ENCODE data around the gene NYAP1.

The NYAP1 gene

DNA sequence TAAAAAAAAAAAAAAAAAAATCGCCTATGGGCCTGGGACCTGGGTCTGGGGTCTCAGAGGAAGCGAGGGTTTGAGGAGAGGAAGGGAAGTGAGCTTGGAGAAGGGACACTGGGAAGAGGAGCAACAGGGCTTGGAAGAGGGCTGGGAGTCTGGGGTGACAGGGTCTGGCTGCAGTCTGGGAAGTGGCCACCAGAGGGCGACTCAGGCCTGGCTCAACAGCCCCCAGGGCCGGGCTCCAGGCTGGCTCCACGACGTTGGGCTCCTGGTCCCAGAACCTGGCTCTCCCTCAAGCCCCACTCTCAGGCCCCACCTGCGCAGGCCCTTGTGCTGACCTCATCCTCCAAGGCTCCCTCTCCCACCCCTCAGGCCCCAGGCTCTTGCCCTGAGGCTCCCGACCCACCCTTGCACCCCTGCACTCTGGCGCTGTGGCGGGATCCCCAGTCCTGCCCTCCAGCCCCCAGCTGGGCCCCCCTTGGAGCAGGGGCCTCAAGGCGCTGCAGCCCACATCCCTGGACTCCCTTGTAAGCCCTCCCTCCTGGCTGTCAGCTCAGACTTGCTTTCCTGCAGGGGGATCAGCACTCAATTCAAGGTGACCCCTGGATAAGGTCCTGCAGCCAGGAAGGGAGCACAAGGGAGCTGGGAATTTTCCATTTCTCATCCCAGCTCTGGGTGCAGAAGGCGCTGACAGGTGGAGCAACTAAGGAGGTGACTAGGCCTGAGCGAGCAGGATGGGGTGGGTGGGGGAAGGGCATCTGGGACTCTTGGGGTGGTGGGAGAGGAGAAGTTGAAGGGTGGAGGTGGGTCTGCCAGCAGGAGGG lies 14.3 kb upstream of the NYAP1 start:
- Mint-ChIP-seq H3K27ac (no peak overlapping the region), H3K4me1 (ENCODE audit: low read depth) (peaks cover 15% of the 10 kb centered on the region), H3K27me3 (ENCODE audit: low read depth) (no peaks in the 10 kb centered on the region), H3K4me3 (no peak overlapping the region), H3K9me3 (no peaks in the 10 kb centered on the region), H3K36me3 (ENCODE audit: low read depth) (peaks cover 24% of the 10 kb centered on the region)

DNA sequence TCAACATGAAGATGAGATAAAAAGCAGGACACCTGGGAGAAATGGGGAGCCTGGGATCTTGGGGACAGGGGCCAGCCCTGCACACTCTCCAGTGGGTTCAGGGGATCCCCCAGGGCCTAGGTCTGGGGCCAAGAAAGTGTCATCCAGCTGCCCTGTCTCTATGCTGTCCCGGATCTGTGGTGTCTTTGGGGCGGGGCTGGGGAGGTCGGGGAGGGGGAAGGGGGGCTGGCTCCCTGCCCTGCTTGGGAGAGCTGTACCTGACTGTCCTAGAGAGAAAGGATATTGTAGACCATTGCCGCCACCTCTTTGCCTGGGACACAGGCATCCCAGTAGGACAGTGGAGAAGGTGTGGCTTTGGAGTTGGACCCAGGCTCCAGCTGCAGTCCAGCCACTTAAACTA lies 12.7 kb upstream of the NYAP1 start:
- no peaks in the 10 kb centered on the region for H3K9me3 Mint-ChIP-seq
- peak overlapping the region; percentile 68 for H3K27ac Mint-ChIP-seq
- peaks cover 21% of the 10 kb centered on the region for H3K4me1 Mint-ChIP-seq (ENCODE audit: low read depth)
- H3K4me3 Mint-ChIP-seq, result no peak overlapping the region
- no peaks in the 10 kb centered on the region for H3K27me3 Mint-ChIP-seq (ENCODE audit: low read depth)
- H3K36me3 Mint-ChIP-seq (ENCODE audit: low read depth), result peaks cover 27% of the 10 kb centered on the region

DNA sequence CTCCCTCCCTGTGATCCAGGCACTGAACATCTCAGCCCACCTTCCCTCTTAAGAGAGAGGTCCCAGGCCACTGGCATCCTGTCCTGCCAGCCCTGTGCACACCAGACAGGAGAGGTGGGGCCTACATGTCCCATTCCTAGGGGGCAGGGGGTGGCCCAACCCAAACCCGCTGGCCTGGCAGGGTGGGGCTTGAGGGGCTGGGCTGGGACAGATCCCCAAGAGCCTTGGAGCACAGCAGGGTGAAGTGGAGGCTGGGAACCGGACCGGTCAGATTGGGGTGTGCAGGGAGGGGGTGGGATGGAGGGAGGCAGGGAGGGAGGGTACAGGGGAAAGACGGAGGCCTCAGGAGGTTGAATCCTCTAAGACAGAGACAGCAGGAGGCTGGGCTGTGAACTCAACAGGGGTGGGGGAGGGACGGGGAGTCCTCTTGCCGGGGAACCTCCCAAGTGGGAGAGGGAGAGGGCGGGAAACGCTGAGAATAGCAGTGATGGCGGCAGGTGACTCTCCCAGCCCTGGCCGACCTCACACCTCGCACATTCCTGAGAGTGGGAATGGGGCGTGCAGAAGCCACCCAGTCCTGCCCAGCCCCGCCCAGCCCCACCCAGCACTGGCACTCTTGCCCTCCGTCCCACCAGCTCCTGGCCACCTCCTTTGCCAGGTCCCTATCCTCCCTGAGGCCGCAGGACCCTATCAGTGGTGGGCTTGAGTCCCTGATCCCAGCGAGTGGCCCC lies 11.4 kb upstream of the NYAP1 start:
- Mint-ChIP-seq H3K4me1 (ENCODE audit: low read depth) (peaks cover 29% of the 10 kb centered on the region), H3K4me3 (no peak overlapping the region), H3K27ac (no peak overlapping the region), H3K27me3 (ENCODE audit: low read depth) (no peaks in the 10 kb centered on the region), H3K9me3 (no peaks in the 10 kb centered on the region), H3K36me3 (ENCODE audit: low read depth) (peaks cover 34% of the 10 kb centered on the region)

DNA sequence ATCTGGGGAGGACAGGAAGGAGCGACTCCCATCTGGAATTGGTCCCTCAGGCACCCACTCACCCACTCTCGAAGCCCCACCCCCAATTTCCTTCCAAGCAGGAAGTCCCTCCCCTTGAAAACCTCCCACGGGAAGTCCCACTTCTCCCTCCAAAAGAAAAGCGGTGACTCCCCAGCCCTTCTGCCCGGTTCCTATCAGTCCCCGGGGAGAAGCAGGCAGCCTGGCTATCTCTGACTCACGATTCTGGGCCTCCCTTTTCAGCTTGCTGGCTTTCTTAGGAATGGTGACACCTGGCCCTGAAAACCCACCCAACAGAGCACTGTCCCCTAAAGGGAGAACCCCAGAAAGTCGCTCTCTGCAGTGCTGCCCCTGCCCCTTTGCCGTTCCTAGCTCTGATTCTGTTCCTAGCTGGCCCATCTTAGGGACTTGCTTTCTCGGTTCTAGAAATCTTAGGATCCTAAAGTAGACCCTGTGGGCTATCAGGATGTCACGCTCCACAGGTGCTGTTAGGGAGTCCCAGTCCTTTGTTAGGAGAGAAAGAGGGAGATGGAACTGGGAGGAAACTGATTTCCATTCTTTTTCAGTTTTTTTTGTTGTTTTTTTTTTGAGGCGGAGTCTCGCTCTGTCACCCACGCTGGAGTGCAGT lies 10.8 kb upstream of the NYAP1 start:
- Mint-ChIP-seq H3K4me1 (ENCODE audit: low read depth) (peaks cover 29% of the 10 kb centered on the region), H3K27me3 (ENCODE audit: low read depth) (no peaks in the 10 kb centered on the region), H3K9me3 (no peaks in the 10 kb centered on the region), H3K36me3 (ENCODE audit: low read depth) (peaks cover 34% of the 10 kb centered on the region), H3K27ac (peak overlapping the region; percentile 74), H3K4me3 (no peak overlapping the region)

DNA sequence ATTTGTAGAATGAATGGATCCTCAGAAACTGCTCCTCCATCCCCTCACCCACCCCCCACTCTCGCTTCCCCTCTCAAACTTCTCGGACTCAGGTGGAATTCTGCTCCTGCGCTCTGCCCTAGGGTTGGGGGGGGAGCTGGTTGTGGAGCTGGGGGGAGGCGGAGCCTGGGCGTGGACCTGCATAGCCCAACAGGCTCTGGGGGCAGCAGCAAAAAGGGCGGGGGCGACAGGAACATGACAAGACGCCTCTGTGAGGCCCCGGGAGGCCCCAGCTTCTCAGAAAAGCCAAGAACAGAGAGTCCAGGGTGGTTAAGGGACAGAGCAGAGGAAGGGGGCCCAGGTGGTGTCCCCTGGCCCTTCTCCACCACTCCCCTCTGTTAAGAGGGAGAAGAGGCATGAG lies 8.2 kb upstream of the NYAP1 start:
- Mint-ChIP-seq H3K9me3 (no peaks in the 10 kb centered on the region), H3K27me3 (ENCODE audit: low read depth) (no peaks in the 10 kb centered on the region), H3K4me3 (peak overlapping the region; percentile 97), H3K27ac (peak overlapping the region; percentile 67), H3K4me1 (ENCODE audit: low read depth) (peaks cover 29% of the 10 kb centered on the region), H3K36me3 (ENCODE audit: low read depth) (peaks cover 33% of the 10 kb centered on the region)

DNA sequence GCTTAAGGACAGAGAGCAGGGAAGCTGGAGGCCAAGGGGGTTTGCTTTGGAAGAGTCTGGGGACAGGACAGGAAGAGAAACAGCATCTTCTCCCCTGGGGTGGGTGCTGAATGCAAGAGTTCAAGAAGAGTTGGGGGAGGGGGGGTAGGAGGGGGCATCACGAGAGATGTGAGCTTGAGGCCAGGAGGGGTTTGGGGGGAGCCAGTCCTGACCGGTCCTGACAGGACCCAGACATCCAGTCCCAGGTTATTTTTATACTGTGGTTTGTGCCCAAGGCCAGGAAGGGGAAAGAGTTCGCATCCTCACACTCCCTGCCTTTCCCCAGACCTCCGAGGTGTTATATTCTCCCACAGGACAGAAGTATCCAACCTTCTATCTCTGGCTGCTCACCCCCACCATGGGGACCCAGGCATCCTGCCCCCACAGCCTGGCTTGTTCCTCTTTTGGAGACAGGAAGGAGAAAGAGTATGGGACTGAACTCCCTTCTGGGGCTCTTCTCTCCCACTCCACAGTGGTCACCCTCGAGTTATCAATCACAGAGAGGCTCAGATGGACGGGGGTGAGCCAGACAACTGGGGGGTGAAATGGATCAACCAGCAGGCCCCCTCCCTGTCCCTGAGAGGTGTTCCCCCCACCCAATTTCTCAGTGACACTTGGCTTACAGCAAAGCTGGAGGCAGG lies 7.5 kb upstream of the NYAP1 start:
- H3K36me3 Mint-ChIP-seq (ENCODE audit: low read depth), result peaks cover 29% of the 10 kb centered on the region
- H3K27ac Mint-ChIP-seq, result peak overlapping the region; percentile 90
- peaks cover 27% of the 10 kb centered on the region for H3K4me1 Mint-ChIP-seq (ENCODE audit: low read depth)
- H3K27me3 Mint-ChIP-seq (ENCODE audit: low read depth), result no peaks in the 10 kb centered on the region
- no peaks in the 10 kb centered on the region for H3K9me3 Mint-ChIP-seq
- peak overlapping the region; percentile 97 for H3K4me3 Mint-ChIP-seq

DNA sequence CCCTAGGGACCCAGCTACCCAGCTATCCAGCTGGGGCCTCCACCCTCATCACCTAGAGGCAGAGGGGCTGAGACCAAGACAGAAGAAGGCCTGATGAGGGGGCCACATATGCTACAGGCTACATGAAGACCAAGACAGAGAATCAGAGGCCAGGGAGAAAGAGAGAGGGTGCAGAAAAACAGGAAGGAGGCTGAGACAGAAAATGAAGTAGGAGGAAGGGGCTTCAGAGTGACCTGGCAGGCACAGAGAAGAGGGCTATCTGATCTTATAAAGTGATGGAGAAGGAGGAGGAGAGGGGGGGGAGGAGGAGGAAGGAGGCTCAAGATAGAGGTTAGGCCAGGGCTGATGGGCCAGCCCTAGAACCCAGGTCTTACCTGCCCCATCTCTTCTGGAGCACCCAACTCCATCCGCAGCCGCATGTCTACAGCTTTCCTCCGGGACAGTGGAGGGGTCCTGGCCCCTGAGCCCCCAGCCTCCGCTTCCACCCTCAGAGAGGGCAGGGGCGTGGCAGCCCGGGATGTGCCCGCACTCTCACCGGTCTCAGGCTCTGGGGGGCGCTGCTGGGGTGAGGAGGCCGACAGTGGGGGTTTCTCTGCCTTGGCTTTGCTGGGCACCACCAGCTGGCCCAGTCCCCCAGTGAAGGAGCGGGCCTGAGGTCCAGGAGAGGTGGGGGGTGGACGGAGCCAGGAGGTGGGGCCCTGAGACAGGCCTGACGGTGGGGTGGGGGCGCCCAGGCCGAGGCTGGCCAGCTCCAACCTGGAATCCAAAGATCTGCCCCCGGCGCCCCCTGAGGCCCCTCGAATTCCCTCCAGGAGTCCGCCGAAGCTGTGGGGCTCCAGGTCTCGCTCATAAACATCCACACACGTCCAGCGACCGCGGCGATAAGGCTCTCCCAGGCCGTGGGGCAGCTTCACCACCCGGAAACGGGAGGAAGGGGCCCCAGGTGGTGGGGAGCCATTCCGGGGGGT lies 6.5 kb upstream of the NYAP1 start:
- H3K4me1 Mint-ChIP-seq (ENCODE audit: low read depth), result peaks cover 29% of the 10 kb centered on the region
- H3K4me3 Mint-ChIP-seq, result peak overlapping the region; percentile 97
- H3K9me3 Mint-ChIP-seq, result no peaks in the 10 kb centered on the region
- H3K27me3 Mint-ChIP-seq (ENCODE audit: low read depth), result no peaks in the 10 kb centered on the region
- peaks cover 29% of the 10 kb centered on the region for H3K36me3 Mint-ChIP-seq (ENCODE audit: low read depth)
- peak overlapping the region; percentile 90 for H3K27ac Mint-ChIP-seq

DNA sequence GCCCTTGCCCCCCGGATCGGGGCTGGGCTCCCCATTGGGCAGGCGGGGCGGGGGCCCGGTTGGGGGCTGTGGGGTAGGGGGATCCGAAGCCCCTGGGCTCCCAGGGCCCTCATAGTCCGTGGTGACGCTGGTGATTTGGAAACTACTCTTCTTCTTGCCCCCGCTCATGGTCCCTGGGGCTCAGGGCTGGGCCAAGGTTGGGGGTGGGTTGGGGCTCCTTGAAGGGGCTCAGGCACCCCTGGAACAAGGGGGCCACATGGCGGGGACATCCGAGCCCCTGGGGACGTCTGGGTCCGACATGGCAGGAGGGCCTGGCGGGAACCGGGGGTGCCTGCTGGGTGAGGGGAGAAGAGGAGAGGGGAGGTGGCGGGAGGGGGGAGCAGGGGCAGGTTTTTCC lies 5.9 kb upstream of the NYAP1 start:
- Mint-ChIP-seq H3K4me1 (ENCODE audit: low read depth) (peaks cover 35% of the 10 kb centered on the region), H3K27ac (peak overlapping the region; percentile 94), H3K36me3 (ENCODE audit: low read depth) (peaks cover 29% of the 10 kb centered on the region), H3K4me3 (peak overlapping the region; percentile 98), H3K27me3 (ENCODE audit: low read depth) (peaks cover 3% of the 10 kb centered on the region), H3K9me3 (no peaks in the 10 kb centered on the region)

DNA sequence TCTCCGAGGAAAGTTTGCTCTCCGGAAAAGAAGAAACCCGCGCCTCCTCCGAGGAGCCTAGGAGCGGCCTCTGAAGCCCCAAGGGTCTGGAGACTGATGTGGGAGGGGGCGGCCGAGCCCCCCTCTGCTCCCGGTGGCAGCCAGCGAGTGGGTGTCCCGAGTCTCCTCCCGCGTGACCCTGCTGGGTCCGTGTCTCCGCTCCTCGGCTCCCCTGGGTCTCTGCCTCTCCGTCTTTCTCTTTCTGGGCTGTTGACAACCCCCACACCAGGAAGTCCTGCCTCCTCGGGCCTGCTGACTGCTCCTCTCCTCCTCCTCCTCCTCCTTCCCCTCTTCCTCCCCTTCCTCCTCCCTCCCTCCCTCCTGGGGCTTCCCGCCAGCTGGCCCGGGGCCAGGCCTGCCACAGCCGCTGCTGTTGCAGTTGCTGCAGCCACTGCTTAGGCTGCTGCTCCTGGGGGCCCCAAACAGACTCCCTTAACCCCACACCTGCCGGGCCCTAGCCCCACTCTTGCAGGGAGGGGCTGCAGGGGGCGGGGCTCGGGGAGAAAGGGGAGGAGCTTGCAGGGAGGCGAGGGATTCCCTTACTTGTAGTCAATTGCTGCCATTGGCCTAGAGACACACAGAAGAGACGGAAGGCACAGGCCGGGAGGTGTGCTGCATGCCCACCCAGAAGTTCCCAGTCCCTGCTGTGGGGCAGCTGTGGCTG lies 4.6 kb upstream of the NYAP1 start, which contains the start of gene TSC22D4:
Gene TSC22D4 (minus strand): TSS at position 257 of the 703 bp plus-strand sequence. CDS start 1,176 bp downstream, outside the sequence.
- peaks cover 3% of the 10 kb centered on the region for H3K27me3 Mint-ChIP-seq (ENCODE audit: low read depth)
- peaks cover 20% of the 10 kb centered on the region for H3K36me3 Mint-ChIP-seq (ENCODE audit: low read depth)
- peak within 1 kb of the TSS; percentile 98 for H3K4me3 Mint-ChIP-seq
- H3K4me1 Mint-ChIP-seq (ENCODE audit: low read depth), result peaks cover 31% of the 10 kb centered on the region
- H3K27ac Mint-ChIP-seq, result peak within 1 kb of the TSS; percentile 94
- H3K9me3 Mint-ChIP-seq, result no peaks in the 10 kb centered on the region

DNA sequence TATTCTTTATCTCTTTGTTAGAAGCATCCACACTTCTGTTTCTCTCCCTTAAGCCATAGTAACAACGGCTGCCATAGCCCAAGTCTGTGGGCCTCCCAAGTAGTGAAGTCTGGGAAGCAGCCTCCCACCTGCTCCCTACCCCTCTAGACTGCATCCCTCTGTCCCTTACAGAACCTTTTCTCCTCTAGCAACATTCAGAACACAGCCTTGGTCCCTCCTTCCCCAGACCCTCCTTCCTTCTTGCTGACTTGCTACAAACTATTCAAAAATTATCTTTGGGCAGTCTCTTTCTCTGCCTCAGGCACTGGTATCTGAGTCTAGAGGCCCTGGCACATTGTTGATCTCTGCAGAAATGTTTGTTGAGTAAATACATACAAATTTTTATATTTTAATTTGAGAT lies 2.3 kb upstream of the NYAP1 start:
- H3K36me3 Mint-ChIP-seq (ENCODE audit: low read depth), result peaks cover 9% of the 10 kb centered on the region
- H3K4me3 Mint-ChIP-seq, result no peak overlapping the region

DNA sequence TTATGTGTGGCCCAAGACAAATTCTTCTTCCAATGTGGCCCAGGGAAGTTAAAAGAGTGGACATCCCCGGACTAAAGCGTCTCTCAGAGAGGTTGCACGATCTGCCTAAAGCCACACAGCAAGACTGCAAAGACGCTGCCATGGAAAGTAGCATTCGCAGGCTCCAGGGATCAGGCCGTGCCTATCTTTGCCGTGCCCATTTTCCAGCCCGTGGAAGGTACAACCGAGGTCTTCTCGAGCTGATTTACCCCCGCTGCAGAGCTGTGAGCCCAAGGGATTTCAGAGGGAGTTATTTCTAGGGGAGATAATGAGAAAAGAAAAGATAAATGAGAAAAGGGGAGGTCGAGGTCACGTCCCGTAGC lies 1.0 kb upstream of the NYAP1 start:
- Mint-ChIP-seq H3K36me3 (ENCODE audit: low read depth) (peaks cover 5% of the 10 kb centered on the region), H3K27me3 (ENCODE audit: low read depth) (peaks cover 3% of the 10 kb centered on the region), H3K4me1 (ENCODE audit: low read depth) (peaks cover 19% of the 10 kb centered on the region), H3K9me3 (no peaks in the 10 kb centered on the region), H3K27ac (peak overlapping the region; percentile 62), H3K4me3 (peak overlapping the region; percentile 89)

More for the DNA sequence above, 2.3 kb upstream of the NYAP1 start:
- Mint-ChIP-seq H3K4me1 (ENCODE audit: low read depth) (peaks cover 24% of the 10 kb centered on the region), H3K27ac (no peak overlapping the region), H3K9me3 (no peaks in the 10 kb centered on the region), H3K27me3 (ENCODE audit: low read depth) (peaks cover 3% of the 10 kb centered on the region)

DNA sequence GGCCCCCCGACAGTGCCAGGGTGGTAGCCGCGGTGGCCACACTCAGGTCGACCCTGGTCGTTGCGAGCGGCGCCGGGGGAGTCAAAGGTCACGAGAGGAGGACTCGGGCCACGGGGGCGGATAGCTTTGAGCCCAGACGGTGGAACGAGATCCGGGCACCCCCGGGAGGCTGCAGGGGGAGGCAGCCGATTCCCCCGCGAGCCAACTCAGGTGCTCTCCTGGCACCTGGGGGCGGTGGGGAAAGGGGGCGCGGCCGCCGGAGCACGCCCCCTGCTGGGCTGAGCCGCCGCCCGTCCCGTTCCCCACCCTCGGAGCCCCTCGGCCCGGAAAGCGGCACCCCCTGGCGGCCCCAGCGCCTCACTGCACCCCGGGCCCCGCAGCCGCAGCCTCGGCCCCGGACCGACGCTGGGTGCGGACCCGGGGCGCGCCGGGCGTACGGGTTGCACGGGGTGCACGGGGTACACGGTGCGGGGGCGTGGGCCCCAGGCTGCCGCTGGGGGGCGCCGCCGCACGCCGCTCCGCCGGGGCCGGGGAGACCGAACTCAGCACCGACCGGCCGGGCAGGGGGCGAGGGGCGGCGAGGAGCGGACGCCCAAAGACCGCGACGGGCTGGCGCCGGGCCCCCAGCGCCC lies 521 bp upstream of the NYAP1 start:
- Mint-ChIP-seq H3K27ac (no peak overlapping the region), H3K27me3 (ENCODE audit: low read depth) (peaks cover 3% of the 10 kb centered on the region), H3K9me3 (no peaks in the 10 kb centered on the region), H3K4me3 (peak overlapping the region; percentile 89), H3K36me3 (ENCODE audit: low read depth) (peaks cover 3% of the 10 kb centered on the region), H3K4me1 (ENCODE audit: low read depth) (peaks cover 19% of the 10 kb centered on the region)

DNA sequence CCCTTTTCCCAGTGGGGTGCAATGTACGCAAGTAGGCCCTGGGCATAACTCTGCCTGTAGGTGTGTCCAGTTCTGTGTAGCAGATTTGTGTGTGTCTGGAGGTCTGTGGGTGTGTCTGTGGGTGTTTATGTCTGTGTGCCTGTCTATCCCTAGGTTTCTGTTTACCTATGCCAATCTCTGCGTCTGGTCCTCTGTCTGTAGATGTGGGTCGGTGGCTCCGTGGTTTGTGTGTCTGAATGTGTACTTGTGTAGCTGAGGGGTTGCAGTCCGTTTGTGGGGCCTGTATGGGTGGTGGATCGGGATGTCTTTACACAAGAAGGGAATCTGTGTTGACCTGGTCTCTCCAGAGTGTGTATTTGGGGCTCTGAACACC lies 932 bp downstream of the NYAP1 start:
- H3K9me3 Mint-ChIP-seq, result no peaks in the 10 kb centered on the region
- H3K4me1 Mint-ChIP-seq (ENCODE audit: low read depth), result peaks cover 16% of the 10 kb centered on the region
- H3K27me3 Mint-ChIP-seq (ENCODE audit: low read depth), result peaks cover 3% of the 10 kb centered on the region
- no peak overlapping the region for H3K27ac Mint-ChIP-seq
- no peaks in the 10 kb centered on the region for H3K36me3 Mint-ChIP-seq (ENCODE audit: low read depth)
- peak overlapping the region; percentile 48 for H3K4me3 Mint-ChIP-seq

Data from T-helper 1 cell treated with Interleukin-12 subunit alpha and Interleukin-12 subunit beta and Interleukin-4 antibody, amounts not matched to agents 30 μg/mL and 1 μg/mL, for 36 hours (primary cell).